ENCODE measurements around the gene TCTA.

DNA sequence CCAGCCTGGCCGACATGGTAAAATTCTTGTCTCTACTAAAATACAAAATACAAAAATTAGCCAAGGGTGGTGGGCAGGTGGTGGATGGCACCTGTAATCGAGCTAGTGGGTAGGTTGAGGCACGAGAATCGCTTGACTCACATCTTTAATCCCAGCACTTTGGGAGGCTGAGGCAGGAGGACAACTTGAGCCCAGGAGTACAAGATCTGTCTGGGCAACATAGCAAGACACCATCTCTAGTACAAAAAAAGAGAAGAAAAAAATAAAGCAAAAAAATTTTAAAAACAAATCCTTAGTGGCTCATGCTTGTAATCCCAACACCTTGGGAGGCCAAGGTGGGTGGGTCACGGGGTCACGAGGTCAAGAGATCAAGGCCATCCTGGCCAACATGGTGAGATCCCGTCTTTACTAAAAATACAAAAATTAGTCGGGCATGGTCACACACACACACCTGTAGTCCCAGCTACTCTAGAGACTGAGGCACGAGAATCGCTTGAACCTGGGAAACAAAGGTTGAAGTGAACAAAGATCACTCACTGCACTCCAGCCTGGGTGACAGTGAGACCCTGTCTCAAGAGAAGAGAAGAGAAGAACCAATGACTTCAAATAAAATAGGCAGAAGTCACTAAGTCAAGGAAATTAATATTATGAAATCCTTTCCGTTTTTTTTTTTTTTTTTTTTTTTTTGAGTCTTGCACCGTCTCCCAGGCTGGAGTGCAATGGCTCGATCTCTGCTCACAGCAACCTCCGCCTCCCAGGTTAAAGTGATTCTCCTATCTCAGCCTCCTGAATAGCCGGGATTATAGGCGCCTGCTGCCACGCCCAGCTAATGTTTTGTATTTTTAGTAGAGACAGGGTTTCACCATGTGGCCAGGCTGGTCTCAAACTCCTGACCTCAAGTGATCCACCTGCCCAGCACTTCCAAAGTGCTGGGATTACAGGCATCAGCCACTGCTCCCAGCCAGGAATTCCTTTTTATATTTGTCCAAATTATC is 5.4 kb upstream of the TCTA start:
- TF ChIP-seq POLR2A (IDR thresholded peaks at IDR 0.05; ENCODE audit: low read length) (no peak), GATA1 (IDR thresholded peaks at IDR 0.05; ENCODE audit: low read depth, low read length) (no peak)
